C4-2B (cell line): ENCODE measurements around the gene MSMP.
A peak's percentile ranks its signal among the peaks of the same experiment; 100 is the strongest.

Experiments used
- CTCF ChIP-seq: fragments of 450-650 bp; conservative IDR thresholded peaks from 2 replicates; pipeline ENCODE4 v1.5.1; 2017; ENCODE audit warnings: mild to moderate bottlenecking
- ZFX ChIP-seq: fragments of 450-650 bp; IDR thresholded peaks from 2 replicates; pipeline ENCODE4 v1.6.1; 2017

GRCh38 chr9:35790385-35791296 lies 36.6 kb upstream of the MSMP start:
- peak; percentile 93 for TF ChIP-seq CTCF
- TF ChIP-seq ZFX, result no peak
